Activated T-cell treated with anti-CD3 and anti-CD28 coated beads, Interleukin-2, amount 50 U/mL, for 72 hours (primary cell): ENCODE data around the gene CABLES1. TPM values are rescaled to one million over a fixed set of nuclear protein-coding genes. Genes with fewer than 3 reads are reported as not detected.
"Not testable (repeated sequence)": the region's sequence is repeated elsewhere in the genome, so short reads cannot be mapped to it uniquely, and the experiment has no call there.

ENCODE experiments used
- ATAC-seq, 2 donors: fragments of 150-1000 bp; cut with Tn5 transposase; replicated peaks in 1 of 2; 2 replicates each; pipeline ENCODE4 v1.10.0; 2021; ENCODE audit warnings: moderate library complexity in 2 of 2, mild to moderate bottlenecking in 1 of 2
- DNase-seq, 2 donors: peaks; one replicate each; pipeline ENCODE4 v3.0.0; 2021 to 2022; ENCODE audit warnings: mixed read lengths in 1 of 2
- H3K27ac Mint-ChIP-seq: one replicate; pipeline ENCODE4 v1.8.0; 2022; ENCODE audit warnings: mild to moderate bottlenecking, moderate library complexity, mixed read lengths
- H3K27me3 Mint-ChIP-seq: one replicate; pipeline ENCODE4 v1.8.0; 2022; ENCODE audit warnings: low read depth, mixed read lengths
- H3K36me3 Mint-ChIP-seq, 2 donors: one replicate each; pipeline ENCODE4 v1.8.0; 2022; ENCODE audit warnings: mixed read lengths in 2 of 2, mild to moderate bottlenecking in 1 of 2; ENCODE audit not compliant: insufficient read depth in 2 of 2
- H3K4me1 Mint-ChIP-seq: one replicate; pipeline ENCODE4 v1.8.0; 2022; ENCODE audit warnings: low read depth, mixed read lengths
- H3K4me3 Mint-ChIP-seq, 2 donors: one replicate each; pipeline ENCODE4 v1.8.0; 2022; ENCODE audit warnings: mild to moderate bottlenecking in 2 of 2, mixed read lengths in 2 of 2, moderate library complexity in 2 of 2
- H3K9me3 Mint-ChIP-seq, 2 donors: one replicate each; pipeline ENCODE4 v1.8.0; 2022; ENCODE audit warnings: mixed read lengths in 2 of 2
- total RNA-seq, 2 donors: library from RNA; stranded (reverse); gene quantifications; one replicate each; pipeline ENCODE4 v1.2.3, GENCODE V29; 2022

The CABLES1 gene
- total RNA-seq, 2 donors from 2014 or later = 5.5 to 15.0 TPM

- Mint-ChIP-seq H3K4me1 (no peaks in the 10 kb centered on the region), H3K9me3 (no peaks in the 10 kb centered on the region), H3K27ac (no peak overlapping the region), H3K27me3 (no peaks in the 10 kb centered on the region), H3K36me3 (no peaks in the 10 kb centered on the region), H3K4me3 (no peak overlapping the region)
- no peak for DNase-seq
- no peak for ATAC-seq
These were observed 33.3 kb upstream of the CABLES1 start for GRCh38 chr18:23101861-23102432.

DNA sequence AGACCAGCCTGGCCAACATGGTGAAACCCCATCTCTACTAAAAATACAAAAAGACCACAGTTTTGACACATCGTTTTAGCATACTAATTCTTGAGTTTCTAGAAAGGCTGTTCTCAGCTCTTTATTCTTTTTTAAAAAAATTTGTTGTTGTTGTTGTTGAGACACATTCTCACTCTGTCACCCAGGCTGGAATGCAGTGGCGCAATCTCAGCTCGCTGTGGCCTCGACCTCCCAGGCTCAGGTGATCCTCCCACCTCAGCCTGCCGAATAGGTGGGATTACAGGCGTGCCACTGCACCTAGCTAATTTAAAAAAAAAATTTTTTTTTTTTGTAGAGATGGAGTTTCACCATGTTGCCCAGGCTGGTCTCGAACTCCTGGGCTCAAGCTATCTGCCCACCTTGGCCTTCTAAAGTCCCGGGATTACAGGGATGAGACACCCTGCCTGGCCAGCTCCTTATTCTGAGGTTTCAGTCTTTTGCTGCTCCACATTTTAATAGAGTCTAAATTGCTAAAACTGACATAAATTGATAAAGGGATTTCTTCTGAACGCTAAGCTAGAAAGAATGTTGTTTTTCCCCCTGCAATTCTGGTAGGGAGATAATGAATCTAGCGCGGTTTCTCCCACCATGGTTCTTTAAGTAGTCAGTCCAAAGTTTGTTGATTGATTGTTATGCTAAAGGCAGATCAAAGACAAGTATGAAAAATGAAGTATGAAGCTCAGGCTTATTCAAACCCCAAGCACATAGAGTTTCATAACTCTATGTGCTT, 32.6 kb upstream of the CABLES1 start:
- Mint-ChIP-seq H3K4me3 (no peak overlapping the region), H3K27ac (no peak overlapping the region)
- DNase-seq = no peak

DNA sequence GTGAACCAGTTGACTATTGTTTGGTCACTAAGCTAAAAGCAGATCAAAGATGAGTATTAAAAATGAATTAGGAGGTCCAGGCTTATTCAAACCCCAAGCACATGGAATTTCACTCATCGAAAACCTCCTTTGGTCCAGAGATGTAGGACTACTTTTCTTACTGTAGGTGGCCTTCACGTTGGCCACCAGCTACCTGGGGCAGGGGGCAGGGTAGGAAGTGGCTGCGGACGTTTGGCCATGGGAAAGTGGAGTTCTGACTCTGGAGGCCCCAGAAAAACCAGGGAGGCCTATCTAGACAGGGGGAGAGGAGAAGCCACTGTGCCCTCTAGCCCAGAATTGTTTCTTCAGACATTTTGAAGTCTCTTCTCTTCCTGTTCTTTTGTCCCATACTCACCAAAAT, 31.8 kb upstream of the CABLES1 start:
- ATAC-seq = no peak
- no peaks in the 10 kb centered on the region for H3K9me3 Mint-ChIP-seq
- no peak overlapping the region for H3K27ac Mint-ChIP-seq
- DNase-seq = no peak
- no peak overlapping the region for H3K4me3 Mint-ChIP-seq
- no peaks in the 10 kb centered on the region for H3K4me1 Mint-ChIP-seq
- no peaks in the 10 kb centered on the region for H3K36me3 Mint-ChIP-seq
- H3K27me3 Mint-ChIP-seq = no peaks in the 10 kb centered on the region

More for the DNA sequence above, 32.6 kb upstream of the CABLES1 start:
- H3K9me3 Mint-ChIP-seq = no peaks in the 10 kb centered on the region
- no peaks in the 10 kb centered on the region for H3K4me1 Mint-ChIP-seq
- ATAC-seq = no peak
- H3K27me3 Mint-ChIP-seq = no peaks in the 10 kb centered on the region
- no peaks in the 10 kb centered on the region for H3K36me3 Mint-ChIP-seq

DNA sequence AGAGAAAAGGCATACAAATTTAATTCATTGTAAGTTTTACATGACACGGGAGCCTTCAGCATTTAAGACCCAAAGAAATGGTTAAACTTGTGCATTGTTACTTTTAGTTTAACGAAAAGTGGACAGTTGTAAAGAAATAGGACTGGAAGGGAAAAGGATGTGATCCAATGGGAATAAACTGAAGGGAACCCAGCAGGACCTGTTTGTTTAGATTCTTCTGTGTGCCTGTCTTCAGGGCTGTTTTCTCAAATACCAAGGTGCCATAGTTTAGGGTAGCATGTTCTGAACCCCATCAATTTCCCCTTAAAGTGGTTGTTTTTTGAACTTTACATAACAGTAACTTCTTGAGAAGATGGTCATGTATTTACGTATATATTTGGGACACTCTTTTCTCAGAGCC, 30.3 kb upstream of the CABLES1 start:
- Mint-ChIP-seq H3K36me3 (no peaks in the 10 kb centered on the region), H3K9me3 (no peaks in the 10 kb centered on the region), H3K27me3 (no peaks in the 10 kb centered on the region), H3K4me1 (no peaks in the 10 kb centered on the region), H3K4me3 (no peak overlapping the region), H3K27ac (no peak overlapping the region)
- no peak for DNase-seq
- ATAC-seq = no peak

DNA sequence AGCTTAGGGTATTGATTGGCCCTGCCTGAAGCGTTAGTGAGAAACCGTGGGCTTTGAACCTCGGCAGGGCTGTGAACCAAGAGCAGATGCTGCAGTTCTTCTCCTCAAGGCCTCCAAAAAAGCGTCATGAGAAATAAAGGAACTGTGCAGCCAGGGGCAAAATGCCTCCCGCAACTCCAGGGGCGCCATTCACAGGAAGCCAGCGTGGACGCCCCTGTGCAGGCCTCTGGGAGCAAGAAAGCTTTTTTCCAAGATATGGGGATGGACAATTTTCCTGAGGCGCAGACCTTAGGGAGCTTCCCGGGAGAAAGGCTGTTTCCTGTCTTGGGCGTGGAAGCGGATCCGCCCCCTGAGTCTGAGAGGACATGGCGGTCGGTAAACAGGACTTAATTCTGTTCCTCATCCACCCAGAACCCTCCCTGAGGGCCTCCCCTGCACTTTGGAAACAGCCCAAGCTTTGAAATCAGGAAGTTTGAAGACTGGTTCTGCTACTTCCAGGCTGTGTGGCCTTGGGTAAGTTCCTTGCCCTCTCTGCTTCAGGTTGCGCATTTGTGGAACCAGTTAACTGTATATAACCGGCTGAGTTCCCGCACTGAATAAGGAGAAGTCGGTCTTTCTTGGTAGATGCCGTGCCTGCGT, 29.6 kb upstream of the CABLES1 start:
- Mint-ChIP-seq H3K36me3 (no peaks in the 10 kb centered on the region), H3K4me1 (no peaks in the 10 kb centered on the region), H3K9me3 (no peaks in the 10 kb centered on the region), H3K27ac (no peak overlapping the region), H3K27me3 (no peaks in the 10 kb centered on the region), H3K4me3 (no peak overlapping the region)
- ATAC-seq = no peak
- DNase-seq = no peak

DNA sequence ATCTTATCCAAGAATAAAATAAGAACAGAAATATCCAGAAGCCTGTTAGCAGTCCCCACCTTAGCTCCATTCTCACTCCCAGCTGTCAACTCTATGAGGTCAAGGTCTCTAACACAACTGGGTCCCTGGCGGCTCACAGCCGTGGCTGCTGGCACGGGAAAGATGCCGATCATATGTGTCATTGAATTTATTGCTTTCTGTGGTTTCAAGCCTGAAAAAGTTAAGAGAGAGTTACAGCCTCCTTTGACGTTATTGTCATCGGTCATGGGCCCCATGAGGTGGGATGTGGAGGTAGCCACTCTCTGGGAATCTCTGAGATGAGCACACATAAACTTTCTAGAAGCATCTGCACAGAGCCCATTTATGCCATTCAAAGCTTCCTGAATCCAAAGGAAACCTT, 28.7 kb upstream of the CABLES1 start:
- ATAC-seq = no peak
- Mint-ChIP-seq H3K36me3 (no peaks in the 10 kb centered on the region), H3K9me3 (peaks cover 3 to 4% of the 10 kb centered on the region in 2 donors), H3K4me3 (no peak overlapping the region), H3K27ac (no peak overlapping the region), H3K27me3 (no peaks in the 10 kb centered on the region), H3K4me1 (no peaks in the 10 kb centered on the region)
- DNase-seq = no peak

DNA sequence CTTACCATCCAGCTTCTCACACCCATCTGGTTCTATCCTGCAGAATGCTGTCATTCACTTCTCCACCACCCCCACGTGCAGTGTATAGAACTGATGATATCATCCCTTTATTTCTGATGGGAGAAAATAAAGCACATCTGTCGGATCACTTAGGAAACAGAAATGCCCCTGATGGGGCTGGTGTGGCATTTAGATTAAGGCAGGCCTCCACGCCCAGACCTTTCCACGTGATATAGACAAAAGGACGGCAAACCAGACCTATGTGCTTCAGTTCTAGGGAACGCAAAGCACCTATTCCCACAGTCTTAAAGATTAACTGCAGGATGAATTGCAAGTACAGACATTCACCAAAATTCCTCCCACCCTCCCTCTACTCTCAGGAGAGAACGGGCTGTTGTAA, 27.6 kb upstream of the CABLES1 start:
- no peaks in the 10 kb centered on the region for H3K4me1 Mint-ChIP-seq
- H3K4me3 Mint-ChIP-seq = no peak overlapping the region
- no peaks in the 10 kb centered on the region for H3K27me3 Mint-ChIP-seq
- H3K36me3 Mint-ChIP-seq = no peaks in the 10 kb centered on the region
- DNase-seq (no peak), ATAC-seq (no peak)
- H3K27ac Mint-ChIP-seq = no peak overlapping the region
- peaks cover 6% of the 10 kb centered on the region in 2 donors for H3K9me3 Mint-ChIP-seq

- no peak for DNase-seq
- no peak overlapping the region for H3K27ac Mint-ChIP-seq
- peaks cover 6% of the 10 kb centered on the region in 2 donors for H3K9me3 Mint-ChIP-seq
- no peaks in the 10 kb centered on the region for H3K4me1 Mint-ChIP-seq
- H3K4me3 Mint-ChIP-seq = no peak overlapping the region
- H3K27me3 Mint-ChIP-seq = no peaks in the 10 kb centered on the region
- no peaks in the 10 kb centered on the region for H3K36me3 Mint-ChIP-seq
- no peak for ATAC-seq
These were observed 26.8 kb upstream of the CABLES1 start for GRCh38 chr18:23108496-23108895.

- not testable (repeated sequence) for H3K9me3 Mint-ChIP-seq, DNase-seq, H3K27ac Mint-ChIP-seq, ATAC-seq, H3K27me3 Mint-ChIP-seq, H3K4me1 Mint-ChIP-seq, H3K4me3 Mint-ChIP-seq, H3K36me3 Mint-ChIP-seq
These were observed 26.1 kb upstream of the CABLES1 start for GRCh38 chr18:23109163-23109562.

DNA sequence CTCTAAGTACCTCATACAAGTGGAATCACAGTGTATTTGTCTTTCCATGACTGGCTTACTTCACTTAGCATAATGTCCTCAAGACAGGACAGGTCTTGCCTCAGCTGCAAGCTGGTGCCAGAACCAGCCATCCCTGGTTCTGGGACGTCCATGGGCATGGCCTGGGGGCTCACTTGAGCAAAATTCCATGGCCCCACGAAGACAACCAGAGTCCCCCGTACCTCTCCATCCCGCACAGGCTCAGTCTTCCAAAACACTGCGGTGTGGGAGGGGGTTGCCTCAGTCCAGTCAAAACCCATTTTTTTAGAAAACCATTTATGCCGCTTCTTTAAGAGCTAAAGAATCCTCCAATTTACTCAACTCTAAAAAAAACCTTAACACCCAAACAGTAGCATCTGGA, 21.7 kb upstream of the CABLES1 start:
- no peak overlapping the region for H3K27ac Mint-ChIP-seq
- no peaks in the 10 kb centered on the region for H3K27me3 Mint-ChIP-seq
- peaks cover 6% of the 10 kb centered on the region in 2 donors for H3K9me3 Mint-ChIP-seq
- H3K36me3 Mint-ChIP-seq = no peaks in the 10 kb centered on the region
- peaks cover 11% of the 10 kb centered on the region for H3K4me1 Mint-ChIP-seq
- H3K4me3 Mint-ChIP-seq = no peak overlapping the region
- DNase-seq (no peak), ATAC-seq (no peak)

DNA sequence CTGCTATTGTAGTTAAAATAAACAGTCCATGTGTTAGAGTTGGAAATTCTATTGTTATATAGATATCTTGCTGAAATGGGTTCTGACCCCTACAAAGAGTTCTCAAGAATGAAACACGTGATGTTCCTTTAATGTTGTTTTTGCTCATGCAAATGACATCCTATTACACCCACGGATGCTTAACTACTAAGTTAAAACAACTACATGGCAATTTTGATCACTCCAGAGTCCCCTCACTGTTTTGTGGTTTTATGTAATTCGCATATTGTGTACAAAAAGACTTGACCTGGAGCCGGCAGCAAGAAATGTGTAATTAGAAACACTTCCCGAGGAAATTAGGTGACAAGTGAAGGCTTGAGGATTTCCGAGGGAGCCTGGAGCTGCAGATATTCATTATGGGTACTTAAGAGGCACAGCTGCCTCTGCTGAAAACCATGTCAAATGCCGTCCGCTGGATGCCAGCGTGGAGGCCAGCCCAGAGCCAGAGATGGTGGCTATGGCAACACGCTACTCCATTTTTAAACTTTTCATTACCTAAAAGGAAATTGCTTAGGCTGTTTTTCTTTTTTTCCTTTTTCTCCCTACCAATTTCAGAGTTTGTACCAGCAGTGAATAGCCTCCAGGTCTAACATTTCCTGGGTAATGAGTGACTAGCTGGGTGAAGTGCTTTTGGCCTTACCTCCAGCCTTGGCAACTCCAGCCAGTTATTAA, 21.0 kb upstream of the CABLES1 start:
- H3K4me3 Mint-ChIP-seq = no peak overlapping the region
- H3K36me3 Mint-ChIP-seq = no peaks in the 10 kb centered on the region
- peaks cover 6% of the 10 kb centered on the region in 2 donors for H3K9me3 Mint-ChIP-seq
- ATAC-seq = no peak
- H3K27me3 Mint-ChIP-seq = no peaks in the 10 kb centered on the region
- no peak for DNase-seq
- no peak overlapping the region for H3K27ac Mint-ChIP-seq
- peaks cover 11% of the 10 kb centered on the region for H3K4me1 Mint-ChIP-seq

GRCh38 chr18:23114911-23115310, 20.4 kb upstream of the CABLES1 start:
- Mint-ChIP-seq H3K4me3 (no peak overlapping the region), H3K9me3 (peaks cover 6% of the 10 kb centered on the region in 2 donors), H3K27ac (no peak overlapping the region), H3K36me3 (no peaks in the 10 kb centered on the region), H3K4me1 (peaks cover 11% of the 10 kb centered on the region), H3K27me3 (no peaks in the 10 kb centered on the region)
- DNase-seq = no peak
- ATAC-seq = no peak

DNA sequence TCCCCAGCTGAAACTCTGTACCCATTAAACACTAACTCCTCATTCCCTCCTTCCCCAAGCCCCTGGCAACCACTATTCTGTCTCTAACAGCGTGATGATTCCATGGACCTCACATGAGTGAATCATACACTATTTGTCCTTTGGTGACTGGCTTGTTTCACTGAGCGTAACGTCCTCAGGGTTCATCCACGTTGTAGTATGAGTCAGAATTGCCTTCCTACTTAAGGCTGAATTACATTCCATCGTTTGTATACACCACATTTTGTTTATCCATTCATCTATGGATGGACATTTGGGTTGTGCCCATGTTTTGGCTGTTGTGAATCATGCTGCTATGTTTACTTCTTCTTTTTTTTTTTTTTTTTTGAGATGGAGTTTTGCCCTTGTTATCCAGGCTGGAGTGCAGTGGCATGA, 19.6 kb upstream of the CABLES1 start:
- Mint-ChIP-seq H3K4me1 (peaks cover 11% of the 10 kb centered on the region), H3K27ac (no peak overlapping the region), H3K27me3 (no peaks in the 10 kb centered on the region), H3K4me3 (no peak overlapping the region), H3K9me3 (peaks cover 6% of the 10 kb centered on the region in 2 donors), H3K36me3 (no peaks in the 10 kb centered on the region)
- no peak for ATAC-seq
- DNase-seq = no peak
